ENCODE data around the gene PCDHA11. TPM values are rescaled to one million over a fixed set of nuclear protein-coding genes. Genes with fewer than 3 reads are reported as not detected.

The PCDHA11 gene
- total RNA-seq, 1 experiment from 2014 or later: 0.11 TPM

- no peak for DNase-seq (ENCODE audit: low read depth)
These were observed 47.6 kb downstream of the PCDHA11 start for GRCh38 chr5:140916325-140916724.

Other genes with a start within 250 kb of the PCDHA11 start
- 0.96 and 1.1 TPM in 2 replicates for gene CD14, start 235.8 kb upstream of the PCDHA11 start, total RNA-seq (2014; rRNA removed)
- 42.8 and 43.0 TPM in 2 replicates for gene TMCO6, start 229.5 kb upstream of the PCDHA11 start, total RNA-seq (2014; rRNA removed)
- 44.0 and 48.5 TPM in 2 replicates for gene NDUFA2, start 221.3 kb upstream of the PCDHA11 start, total RNA-seq (2014; rRNA removed)
- 96.8 and 111 TPM in 2 replicates for gene IK, start 221.1 kb upstream of the PCDHA11 start, total RNA-seq (2014; rRNA removed)
- 27.1 and 28.9 TPM in 2 replicates for gene WDR55, start 204.1 kb upstream of the PCDHA11 start, total RNA-seq (2014; rRNA removed)
- 0.52 and 1.3 TPM in 2 replicates for gene DND1, start 195.4 kb upstream of the PCDHA11 start, total RNA-seq (2014; rRNA removed)
- gene HARS1, start 177.6 kb upstream of the PCDHA11 start, total RNA-seq (2014; rRNA removed): 98.9 and 103 TPM in 2 replicates
- gene HARS2, start 177.5 kb upstream of the PCDHA11 start, total RNA-seq (2014; rRNA removed): 39.2 and 41.6 TPM in 2 replicates
- gene ZMAT2, start 168.5 kb upstream of the PCDHA11 start, total RNA-seq (2014; rRNA removed): 45.2 and 45.7 TPM in 2 replicates
- gene PCDHA1, start 82.8 kb upstream of the PCDHA11 start, total RNA-seq (2014; rRNA removed): 0.06 TPM in 2 replicates
- gene PCDHA2, start 74.1 kb upstream of the PCDHA11 start, total RNA-seq (2014; rRNA removed): not detected in 2 replicates
- under 0.01 and 0.06 TPM in 2 replicates for gene PCDHA3, start 67.9 kb upstream of the PCDHA11 start, total RNA-seq (2014; rRNA removed)
- gene PCDHA4, start 61.9 kb upstream of the PCDHA11 start, total RNA-seq (2014; rRNA removed): 0.26 and 0.40 TPM in 2 replicates
- not detected in 2 replicates for gene PCDHA5, start 47.3 kb upstream of the PCDHA11 start, total RNA-seq (2014; rRNA removed)
- not detected in 2 replicates for gene PCDHA6, start 41.0 kb upstream of the PCDHA11 start, total RNA-seq (2014; rRNA removed)
- 0.11 and 0.19 TPM in 2 replicates for gene PCDHA7, start 34.7 kb upstream of the PCDHA11 start, total RNA-seq (2014; rRNA removed)
- not detected in 2 replicates for gene PCDHA8, start 27.8 kb upstream of the PCDHA11 start, total RNA-seq (2014; rRNA removed)
- gene PCDHA9, start 20.6 kb upstream of the PCDHA11 start, total RNA-seq (2014; rRNA removed): 0.06 TPM in 1 of 2 replicates, not detected in the other
- not detected in 2 replicates for gene PCDHA10, start 13.1 kb upstream of the PCDHA11 start, total RNA-seq (2014; rRNA removed)
- not detected in 2 replicates for gene PCDHA12, start 6.4 kb downstream of the PCDHA11 start, total RNA-seq (2014; rRNA removed)
- not detected in 2 replicates for gene PCDHA13, start 13.2 kb downstream of the PCDHA11 start, total RNA-seq (2014; rRNA removed)
- not detected in 2 replicates for gene PCDHAC1, start 57.3 kb downstream of the PCDHA11 start, total RNA-seq (2014; rRNA removed)
- 0.06 and 0.23 TPM in 2 replicates for gene PCDHAC2, start 97.5 kb downstream of the PCDHA11 start, total RNA-seq (2014; rRNA removed)
- not detected in 2 replicates for gene PCDHB1, start 182.4 kb downstream of the PCDHA11 start, total RNA-seq (2014; rRNA removed)
- 10.7 and 13.4 TPM in 2 replicates for gene PCDHB2, start 225.7 kb downstream of the PCDHA11 start, total RNA-seq (2014; rRNA removed)
- gene PCDHB3, start 231.5 kb downstream of the PCDHA11 start, total RNA-seq (2014; rRNA removed): 2.0 and 2.4 TPM in 2 replicates

Data from LHCN-M2 (cell line).